Peyer's patch (tissue), 4 donors: ENCODE results near the gene SIX5.
"Not testable (repeated sequence)": the region's sequence is repeated elsewhere in the genome, so short reads cannot be mapped to it uniquely, and the experiment has no call there.

Experiments
- CTCF ChIP-seq, 6 experiments: fragments of 450-650 bp in 4 of 6; fragments of 200-600 bp in 2 of 6; sonication (generic) in 1 of 6; IDR thresholded peaks; one replicate each; pipeline ENCODE4 v1.5.1; 2017 to 2019; ENCODE audit warnings: antibody characterized with exemption in 6 of 6, mild to moderate bottlenecking in 3 of 6, moderate library complexity in 1 of 6
- POLR2A ChIP-seq, 2 donors: fragments of 450-650 bp; IDR thresholded peaks; one replicate each; pipeline ENCODE4 v1.5.1; 2017; ENCODE audit warnings: antibody characterized with exemption in 2 of 2, mild to moderate bottlenecking in 2 of 2, moderate library complexity in 2 of 2

- not testable (repeated sequence) for TF ChIP-seq CTCF, POLR2A (IDR thresholded peaks at IDR 0.05)
Measured at GRCh38 chr19:45720065-45720464, 49.0 kb downstream of the SIX5 start.
